Stimulated activated CD4-positive, alpha-beta T cell treated with anti-CD3 and anti-CD28 coated beads, Interleukin-2, amount 100 ng/mL, for 4 hours (primary cell): ENCODE data around the gene PCF11.
A peak's percentile ranks its signal among the peaks of the same experiment; 100 is the strongest.

ENCODE experiments used
- DNase-seq: peaks from one replicate; pipeline ENCODE4 v3.0.0-alpha.2; 2020; ENCODE audit warnings: low read depth

Gene PCF11

GRCh38 chr11:83152264-83152663 is 4.7 kb upstream of the PCF11 start:
- DNase-seq = no peak

GRCh38 chr11:83153764-83154163 is 3.2 kb upstream of the PCF11 start:
- no peak for DNase-seq

GRCh38 chr11:83156144-83156995 is 561 bp upstream of the PCF11 start:
- DNase-seq = peak; percentile 97

GRCh38 chr11:83157594-83158356 is 844 bp downstream of the PCF11 start:
- DNase-seq = peak; percentile 24

GRCh38 chr11:83158357-83158786 is 1.4 kb downstream of the PCF11 start:
- DNase-seq = no peak

DNA sequence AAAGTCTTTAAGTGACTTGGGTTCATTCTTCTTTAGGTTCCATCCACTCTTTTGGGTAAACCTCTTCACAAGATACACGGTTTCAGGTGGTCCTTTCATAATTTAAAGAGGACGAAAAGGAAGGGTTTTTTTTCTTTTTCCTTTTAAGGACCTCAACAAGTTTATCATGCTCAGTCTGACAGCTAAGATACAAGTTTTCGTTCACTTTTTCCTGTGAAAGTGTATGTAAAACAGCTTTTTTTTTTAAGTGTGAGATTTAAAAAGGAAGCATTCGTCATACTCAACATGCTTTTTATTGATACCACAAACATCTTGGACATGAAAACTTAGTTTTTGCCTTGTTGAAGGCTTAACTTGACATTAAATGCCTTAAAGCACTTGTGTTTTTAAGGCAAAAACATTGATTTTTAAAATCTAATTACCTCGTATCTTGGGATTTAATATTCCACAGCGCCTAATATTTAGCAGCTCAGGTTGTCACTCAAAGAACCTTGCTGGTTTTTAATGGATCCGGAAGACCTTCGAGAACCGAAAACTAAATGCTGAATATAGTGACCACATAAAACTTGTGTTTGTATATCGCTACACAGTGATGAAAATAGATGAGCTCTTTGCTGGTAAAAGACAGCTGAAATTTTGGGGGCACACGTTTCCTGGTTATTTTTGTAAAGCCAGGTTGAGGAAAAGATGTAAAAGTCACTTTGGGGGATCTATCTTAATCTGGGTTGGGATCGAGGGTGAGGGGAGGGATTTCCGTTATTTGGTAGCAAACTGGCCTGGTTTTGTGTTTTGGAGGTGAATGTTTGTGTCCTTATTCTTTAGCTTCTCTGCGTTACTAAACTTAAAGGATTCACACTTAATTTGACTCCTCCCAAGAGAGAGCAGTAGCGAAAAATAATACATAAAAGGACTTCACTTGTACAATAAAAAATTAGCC is 2.3 kb downstream of the PCF11 start:
- DNase-seq = no peak

DNA sequence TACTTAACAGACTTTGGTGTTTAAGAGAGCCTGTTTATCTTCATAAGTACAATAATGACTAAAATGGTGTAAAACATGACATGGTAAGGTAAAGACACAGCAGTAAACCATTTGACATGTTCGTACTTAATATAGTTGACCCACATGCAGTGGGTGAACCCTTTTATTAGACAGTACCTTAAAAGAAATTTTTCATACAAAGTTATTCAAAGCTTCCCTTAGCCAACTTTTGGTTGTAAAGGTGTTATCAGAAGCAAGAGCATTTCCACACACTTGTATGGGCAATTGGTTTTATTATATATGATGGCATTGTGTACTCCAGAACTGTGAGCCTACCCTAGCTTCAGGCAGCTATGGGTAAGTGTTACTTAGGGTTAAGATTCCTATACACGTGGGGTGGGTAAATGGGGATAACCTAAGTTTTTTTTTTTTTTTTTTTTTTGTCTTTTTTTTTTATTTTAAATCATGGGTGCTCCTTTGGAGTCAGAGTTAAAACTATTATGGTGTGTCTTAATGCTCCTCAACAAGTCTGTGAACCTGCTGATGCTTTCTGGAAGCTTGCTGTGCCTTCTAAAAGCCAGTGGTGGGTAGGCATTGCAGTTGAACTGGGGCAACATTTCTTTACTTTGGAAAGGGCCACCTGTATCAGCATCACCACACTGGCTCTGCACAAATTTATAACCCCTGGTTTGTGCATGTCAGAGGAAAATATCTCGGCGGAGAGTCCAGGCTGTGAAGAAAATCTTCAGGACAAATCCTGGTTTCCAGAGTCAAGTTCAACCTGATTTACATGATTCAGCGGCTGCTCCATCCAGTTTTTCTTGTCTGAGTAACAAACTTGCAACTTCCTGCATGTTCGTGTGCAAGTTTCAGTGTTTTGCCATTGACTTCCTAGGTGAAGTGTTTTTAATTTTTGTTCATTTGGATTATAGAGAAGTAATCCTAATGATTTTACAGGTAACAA is 3.3 kb downstream of the PCF11 start:
- DNase-seq = no peak

DNA sequence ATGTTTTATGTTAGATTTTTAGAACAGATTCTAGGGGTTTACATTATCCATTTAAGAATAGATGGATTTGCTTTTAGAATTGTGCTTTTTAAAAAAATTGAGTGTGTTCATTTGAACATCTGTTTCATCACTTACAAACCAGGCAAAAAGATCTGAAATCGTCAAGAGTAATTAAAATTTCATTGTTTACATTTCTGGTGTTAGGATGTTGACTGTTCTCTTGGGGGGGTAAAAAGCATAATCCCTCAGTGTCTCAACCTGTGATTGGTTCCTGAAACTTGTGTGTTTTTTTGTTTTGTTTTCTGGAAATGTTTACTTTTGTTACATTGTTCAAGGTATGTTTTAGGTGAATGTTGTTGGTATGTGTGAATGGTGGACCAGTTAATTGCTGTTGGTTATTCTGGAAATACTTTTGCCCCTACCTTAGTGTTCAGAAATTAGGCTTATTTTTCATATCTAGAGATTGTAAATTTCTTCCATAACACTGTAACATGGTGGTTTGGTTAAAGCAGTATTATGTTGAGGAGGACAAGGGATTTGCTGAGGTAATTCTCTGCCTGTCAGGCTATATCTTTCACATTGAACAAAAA is 4.8 kb downstream of the PCF11 start:
- no peak for DNase-seq

GRCh38 chr11:83162377-83162776 is 5.4 kb downstream of the PCF11 start:
- no peak for DNase-seq

GRCh38 chr11:83166193-83166866 is 9.4 kb downstream of the PCF11 start:
- DNase-seq = no peak

- DNase-seq = no peak
Measured at GRCh38 chr11:83168756-83169155, 11.8 kb downstream of the PCF11 start.

DNA sequence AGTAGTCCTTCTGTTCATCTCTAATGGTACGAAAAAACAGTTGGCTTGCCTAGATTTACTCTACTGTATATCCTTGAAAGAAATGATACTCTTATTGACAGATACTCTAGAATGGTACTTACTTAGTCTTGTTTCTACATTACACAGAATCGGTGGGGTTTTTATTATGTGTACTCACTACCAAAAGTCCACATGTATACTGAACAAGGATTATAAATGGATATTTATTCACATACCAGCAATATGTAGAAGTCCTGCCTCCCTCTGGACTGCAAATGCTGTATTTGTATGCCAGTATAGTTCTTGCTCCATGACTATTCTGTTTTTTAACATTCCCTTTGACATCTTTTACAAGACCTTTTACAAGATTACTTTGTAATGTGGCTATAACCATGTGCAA is 13.9 kb downstream of the PCF11 start:
- no peak for DNase-seq

- no peak for DNase-seq
Measured at GRCh38 chr11:83172551-83172950, 15.6 kb downstream of the PCF11 start.

DNA sequence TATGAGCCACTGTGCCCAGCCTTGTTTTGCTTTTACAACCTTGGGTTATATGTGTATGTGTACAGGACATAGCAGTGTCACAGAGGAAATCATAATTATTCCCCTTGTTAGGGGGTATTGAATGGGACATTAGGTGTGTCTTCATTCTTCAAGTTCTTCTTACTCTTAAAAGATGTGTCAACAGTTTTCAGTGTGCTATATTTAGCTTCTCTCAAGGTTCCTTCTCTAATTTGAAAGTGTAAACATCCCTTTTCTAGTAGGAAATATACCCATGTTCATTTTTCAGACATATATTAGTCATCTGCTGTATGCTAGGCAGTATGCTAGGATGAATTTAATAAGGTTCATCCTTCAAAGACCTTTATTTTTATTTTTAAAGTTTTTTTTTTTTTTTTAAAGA is 17.1 kb downstream of the PCF11 start:
- DNase-seq = no peak

GRCh38 chr11:83175815-83176214 is 18.9 kb downstream of the PCF11 start:
- DNase-seq = no peak

GRCh38 chr11:83181815-83182214 is 24.9 kb downstream of the PCF11 start:
- DNase-seq = no peak

DNA sequence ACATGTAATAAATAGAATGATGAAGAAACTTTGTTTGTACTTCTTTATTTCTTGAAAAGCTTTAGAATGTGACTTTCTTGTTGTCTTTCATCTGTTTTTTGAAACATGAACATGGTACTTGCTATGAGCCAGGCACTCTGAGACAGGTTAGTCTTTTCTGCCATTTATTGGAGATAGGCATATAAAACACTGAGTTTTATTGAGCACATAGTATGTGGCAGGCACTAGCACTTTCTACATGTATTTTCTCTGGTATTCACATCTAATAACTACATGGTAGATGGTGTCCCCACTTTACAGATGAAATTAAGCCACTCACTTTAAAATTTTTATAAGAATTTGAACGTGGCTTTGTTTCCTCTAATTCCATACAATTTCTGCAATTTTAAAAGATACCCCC is 28.8 kb downstream of the PCF11 start:
- no peak for DNase-seq

GRCh38 chr11:83187465-83187864 is 30.5 kb downstream of the PCF11 start:
- DNase-seq = no peak

GRCh38 chr11:83191491-83191890 is 34.6 kb downstream of the PCF11 start:
- peak; percentile 22 for DNase-seq

- DNase-seq = no peak
Measured at GRCh38 chr11:83191986-83192385, 35.1 kb downstream of the PCF11 start.
